HG02610 (cell line): ENCODE data around the gene TCF23.

Experiments
- ATAC-seq: cut with Tn5 transposase; IDR thresholded peaks from one replicate; pipeline ENCODE4 v1.9.1; 2021; ENCODE audit warnings: mild to moderate bottlenecking, moderate library complexity; ENCODE audit not compliant: unreplicated experiment

The TCF23 gene

DNA sequence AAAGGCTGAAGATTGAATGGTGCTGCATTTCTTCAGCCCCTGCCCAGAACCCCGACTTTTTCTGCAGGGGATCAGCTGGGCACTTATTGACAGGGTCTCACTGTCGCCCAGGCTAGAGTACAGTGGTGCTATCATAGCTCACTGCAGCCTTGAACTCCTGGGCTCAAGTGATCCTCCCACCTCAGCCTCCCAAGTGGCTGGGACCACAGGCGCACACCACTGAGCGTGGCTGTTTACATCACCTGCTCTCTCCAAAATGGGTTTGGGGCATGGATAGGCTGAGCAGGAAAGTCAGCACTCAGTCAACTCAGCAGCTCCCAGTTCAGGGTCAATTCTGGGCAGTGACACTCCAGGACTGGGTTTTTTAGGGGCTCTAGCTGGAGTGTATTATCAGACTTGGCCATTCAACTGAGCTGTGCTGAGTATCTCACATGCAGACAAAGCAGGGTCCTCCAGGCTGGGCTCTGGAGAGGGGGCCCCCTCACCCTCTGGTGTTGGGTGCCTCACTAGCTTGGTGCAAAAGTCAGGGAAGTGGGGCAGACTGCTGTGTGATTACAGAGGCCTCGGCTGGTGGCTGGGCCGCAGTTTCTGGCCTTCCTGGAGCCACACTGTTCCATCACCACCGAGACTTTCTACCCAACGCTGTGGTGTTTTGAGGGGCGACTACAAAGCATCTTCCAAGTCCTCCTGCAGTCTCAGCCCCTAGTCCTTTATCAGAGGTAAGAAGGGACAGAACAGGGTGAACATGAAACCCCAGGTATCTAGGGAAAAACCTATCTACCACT is 20.7 kb upstream of the TCF23 start:
- no peak for ATAC-seq

DNA sequence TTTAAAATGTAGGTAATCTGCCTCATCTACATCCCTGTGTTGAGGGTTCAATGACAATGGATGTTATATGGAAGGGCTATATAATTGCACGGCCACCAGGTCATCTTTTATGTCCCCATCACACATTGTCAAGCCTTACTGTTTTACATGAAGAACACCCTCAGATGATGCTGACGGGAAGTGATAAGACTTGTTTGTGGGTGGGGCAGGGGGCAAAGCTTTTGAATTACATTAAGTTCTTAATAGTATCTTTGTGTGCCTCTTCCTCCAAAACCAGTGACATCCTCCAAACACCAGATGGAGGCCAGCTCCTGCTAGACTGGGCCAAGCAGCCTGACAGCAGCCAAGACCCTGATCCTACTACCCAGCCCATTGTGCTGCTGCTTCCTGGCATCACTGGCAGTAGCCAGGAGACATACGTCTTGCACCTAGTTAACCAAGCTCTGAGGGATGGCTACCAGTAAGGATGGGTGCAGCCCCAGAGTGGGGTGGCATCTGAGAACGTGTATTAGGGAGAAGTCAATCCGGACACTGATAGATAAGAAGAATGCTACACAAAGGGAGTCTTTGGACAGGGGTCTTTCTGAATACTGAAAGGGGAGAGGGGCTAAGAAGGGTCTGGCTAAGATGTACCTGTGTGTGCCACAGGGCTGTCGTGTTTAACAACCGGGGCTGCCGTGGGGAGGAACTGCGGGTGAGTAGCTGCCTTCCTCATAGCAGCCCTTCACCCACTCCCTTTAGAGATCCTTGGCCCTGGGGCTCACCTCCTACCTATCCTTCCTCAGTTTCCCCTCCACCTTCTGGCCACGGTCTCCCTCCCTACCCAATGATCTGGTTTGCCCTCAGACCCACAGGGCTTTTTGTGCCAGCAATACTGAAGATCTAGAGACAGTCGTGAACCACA is 19.9 kb upstream of the TCF23 start:
- ATAC-seq, result no peak

GRCh38 chr2:27130396-27130795 is 18.4 kb upstream of the TCF23 start:
- ATAC-seq, result no peak

- no peak for ATAC-seq
These were observed 17.4 kb upstream of the TCF23 start for GRCh38 chr2:27131429-27131828.

- ATAC-seq, result no peak
These were observed 15.5 kb upstream of the TCF23 start for GRCh38 chr2:27133195-27133875.

DNA sequence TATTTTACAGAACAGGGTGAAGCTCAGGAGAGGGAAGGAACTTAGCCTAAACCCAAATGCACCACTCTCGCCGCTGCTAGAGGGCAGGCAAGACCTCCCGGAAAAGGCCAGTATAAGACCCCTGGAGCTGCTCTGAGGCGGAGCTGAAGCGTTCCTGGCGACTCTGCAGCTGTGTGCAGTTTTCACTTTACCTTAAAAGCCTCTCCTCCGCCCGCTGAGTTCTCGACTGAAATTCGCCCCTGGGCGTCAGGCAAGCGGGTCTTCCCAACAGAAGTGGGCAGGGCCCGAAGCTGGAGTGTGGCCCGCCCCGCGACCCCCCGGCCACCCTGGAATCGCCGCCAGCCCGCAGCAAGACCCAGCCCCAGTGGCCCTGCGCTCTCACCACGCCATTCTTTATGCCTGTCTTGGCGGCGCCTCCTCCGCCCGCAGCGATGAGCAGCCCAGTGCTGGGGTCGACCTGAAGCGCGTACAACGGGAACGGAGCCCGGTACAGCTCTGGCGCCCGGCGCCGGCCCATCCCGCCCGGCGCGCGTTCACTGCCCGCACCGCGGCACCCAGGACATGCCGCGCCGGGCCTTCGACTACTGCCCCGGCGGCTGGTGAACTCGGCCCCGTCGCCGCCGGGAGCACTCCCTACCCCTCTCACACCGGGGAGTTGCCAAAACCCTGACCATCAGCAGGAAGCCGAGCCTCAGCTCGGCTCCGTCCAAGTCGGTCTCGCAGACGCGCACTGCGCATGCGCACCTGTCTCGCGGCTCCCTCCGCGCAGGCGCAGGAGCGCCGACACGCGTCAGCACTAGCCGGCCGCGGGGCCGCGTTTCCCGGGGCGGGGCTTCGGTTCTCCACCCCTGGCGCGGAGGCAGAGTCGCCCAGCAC is 14.7 kb upstream of the TCF23 start, which contains the start of gene PREB:
TSS of gene PREB (minus strand) at position 732 of the 876 bp plus-strand sequence. CDS start at position 517, 215 bp downstream.
- peak; percentile 88 for ATAC-seq

DNA sequence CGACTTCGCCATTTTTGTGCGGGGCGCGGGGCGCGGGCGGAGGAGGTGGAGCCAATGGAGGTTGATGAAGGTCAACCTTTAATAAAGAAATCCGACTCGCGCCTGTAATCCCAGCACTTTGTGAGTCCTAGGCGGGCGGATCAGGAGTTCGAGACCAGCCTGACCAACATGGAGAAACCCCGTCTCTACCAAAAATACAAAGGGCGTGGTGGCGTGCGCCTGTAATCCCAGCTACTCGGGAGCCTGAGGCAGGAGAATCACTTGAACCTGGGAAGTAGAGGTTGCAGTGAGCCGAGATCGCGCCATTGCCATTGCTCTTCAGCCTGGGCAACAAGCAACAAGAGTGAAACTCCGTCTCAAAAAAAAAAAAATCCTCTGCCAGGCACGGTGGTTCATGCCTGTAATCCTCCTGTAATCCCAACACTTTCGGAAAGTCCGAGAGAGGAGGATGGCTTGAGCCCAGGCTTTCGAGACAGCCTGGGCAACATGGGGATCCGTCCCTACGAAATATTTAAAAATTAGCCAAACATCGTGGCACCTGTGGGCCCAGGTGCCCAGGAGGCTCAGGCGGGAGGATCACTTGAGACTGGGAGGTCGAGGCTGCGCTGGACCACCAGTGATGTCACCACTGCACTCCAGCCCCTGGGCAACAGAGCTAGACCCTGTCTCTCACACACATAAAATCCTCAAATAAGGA is 13.9 kb upstream of the TCF23 start:
- ATAC-seq, result no peak

DNA sequence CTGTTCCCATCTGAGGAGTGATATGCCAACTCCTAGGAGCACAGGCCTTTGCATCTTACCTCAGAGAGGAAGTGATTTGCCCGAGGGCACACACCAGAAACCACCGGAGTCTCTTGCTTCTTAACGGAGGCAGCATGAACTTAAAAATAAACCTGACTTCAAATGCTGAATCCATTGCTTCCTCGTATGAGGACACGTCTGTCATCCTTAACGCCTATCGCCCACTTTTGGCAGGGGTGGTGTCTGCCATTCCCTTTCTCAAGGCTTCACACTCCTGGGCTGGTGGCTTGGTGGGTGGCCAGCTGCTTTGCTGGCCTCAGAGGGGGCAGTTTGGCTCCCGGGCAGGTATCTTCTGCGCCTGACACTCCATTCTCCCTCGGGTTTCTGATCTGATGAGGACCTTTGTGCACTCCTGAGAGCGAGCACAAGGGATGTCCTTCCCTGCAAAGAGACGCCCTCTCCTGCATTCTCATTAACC is 13.3 kb upstream of the TCF23 start:
- ATAC-seq, result no peak

DNA sequence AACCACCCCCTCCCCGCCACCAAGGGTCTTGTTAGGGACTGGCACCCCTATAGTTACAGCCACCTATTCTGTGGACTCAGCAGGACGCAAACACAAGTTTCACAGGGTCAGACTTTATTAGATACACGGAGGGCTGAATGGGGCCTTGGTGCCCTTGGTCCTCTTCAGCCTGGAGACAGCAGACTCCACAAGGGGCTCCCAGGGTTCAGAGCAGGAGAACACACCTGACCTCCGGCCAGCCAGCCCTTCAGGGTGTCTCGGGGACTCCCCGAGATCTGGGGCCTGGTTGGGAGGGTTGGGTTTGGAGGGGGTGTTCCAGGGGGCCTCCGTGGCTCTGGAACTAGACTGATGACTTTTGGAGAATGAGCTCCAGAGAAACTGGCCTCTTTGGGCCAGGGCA is 12.1 kb upstream of the TCF23 start:
- no peak for ATAC-seq

DNA sequence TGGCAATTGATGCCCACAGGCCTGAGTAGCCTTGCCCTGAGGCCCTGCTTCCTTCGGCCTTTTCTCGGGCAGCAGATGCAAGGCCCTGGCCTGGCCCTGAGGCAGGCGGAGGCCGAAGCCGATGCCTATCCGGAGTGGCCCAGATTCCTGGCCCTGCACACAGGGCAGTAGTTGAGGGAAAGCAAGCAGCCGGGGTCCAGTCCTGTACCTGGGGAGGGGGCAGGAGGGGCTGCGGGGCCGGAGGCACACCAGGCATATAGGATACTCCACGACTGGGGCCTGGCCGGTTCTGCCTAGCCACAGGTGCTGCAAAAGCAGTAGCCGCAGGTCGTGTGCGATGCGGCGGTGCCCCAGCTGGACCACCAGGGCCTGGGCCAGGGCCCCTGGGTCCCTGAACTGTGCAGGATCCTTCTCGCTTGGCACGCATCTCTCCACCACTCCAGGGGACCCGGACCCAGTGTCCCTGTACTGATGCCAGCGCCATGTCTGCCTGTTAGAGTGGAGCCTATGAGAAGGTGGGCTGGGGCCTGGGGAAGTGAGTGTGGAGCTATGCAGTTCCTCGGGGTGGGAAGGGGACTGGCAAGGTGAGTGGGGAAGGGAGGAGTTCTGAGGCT is 11.4 kb upstream of the TCF23 start:
- ATAC-seq, result no peak

DNA sequence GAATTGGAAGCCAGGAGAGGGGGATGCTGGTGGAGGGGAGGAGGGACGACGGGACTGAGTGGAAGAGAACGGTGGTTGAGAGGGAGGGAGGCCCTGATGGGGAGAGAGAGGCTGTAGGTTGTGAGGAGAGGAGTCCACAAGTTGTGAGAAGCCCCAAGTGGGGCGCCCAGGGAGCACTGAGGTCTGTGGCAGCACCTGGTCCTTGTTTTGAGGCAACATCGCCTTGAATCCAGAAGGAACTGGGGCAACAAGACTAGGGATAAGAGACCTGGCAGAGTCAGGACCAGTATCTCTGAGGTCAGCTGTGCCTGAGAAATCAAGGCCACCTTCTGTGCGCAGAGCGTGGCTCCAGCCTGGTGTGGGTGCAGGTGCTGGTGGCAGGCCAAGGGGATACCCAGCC is 10.7 kb upstream of the TCF23 start:
- no peak for ATAC-seq

- ATAC-seq, result no peak
These were observed 9.5 kb upstream of the TCF23 start, which contains the start of gene PRR30 for GRCh38 chr2:27139310-27139709. Gene PRR30, minus strand, starts transcription at chr2:27139410. Its CDS starts 1,081 bp downstream, at chr2:27138329.

GRCh38 chr2:27143285-27143684 is 5.5 kb upstream of the TCF23 start:
- no peak for ATAC-seq

- ATAC-seq, result no peak
These were observed 3.1 kb upstream of the TCF23 start for GRCh38 chr2:27145682-27146081.

GRCh38 chr2:27147935-27148334 is 869 bp upstream of the TCF23 start:
- ATAC-seq, result no peak

GRCh38 chr2:27149570-27150405 is 984 bp downstream of the TCF23 start:
- no peak for ATAC-seq

GRCh38 chr2:27150639-27151230 is 1.9 kb downstream of the TCF23 start:
- no peak for ATAC-seq
